ENCODE results near the gene S100A4.

- no peak for TF ChIP-seq CTCF (conservative IDR thresholded peaks at IDR 0.05; ENCODE audit: low read length)
- TF ChIP-seq EZH2phosphoT487 (IDR thresholded peaks at IDR 0.05; ENCODE audit: borderline replicate concordance), result no peak
Measured at GRCh38 chr1:153557877-153558276, 12.3 kb upstream of the S100A4 start.

Measured in Loucy (cell line).